Measurements from ENCODE around the gene GSTA3.

GSTA3 gene

GRCh38 chr6:52893803-52894202 is 15.7 kb downstream of the GSTA3 start:
- no peaks in the 10 kb centered on the region for H3K36me3 ChIP-seq (replicated peaks in 1 of 2; ENCODE audit: control insufficient read depth in 2 of 2, insufficient read depth in 2 of 2, low read length in 2 of 2)

GRCh38 chr6:52893221-52893620 is 16.3 kb downstream of the GSTA3 start:
- H3K4me1 ChIP-seq (ENCODE audit: control insufficient read depth in 2 of 2, insufficient read depth in 1 of 2, low read depth in 1 of 2, low read length in 2 of 2), result peaks cover 0 to 3% of the 10 kb centered on the region in 2 donors
- H3K79me1 ChIP-seq (ENCODE audit: low read depth, low read length), result no peaks in the 10 kb centered on the region

More at GRCh38 chr6:52893803-52894202, 15.7 kb downstream of the GSTA3 start:
- Histone ChIP-seq H3K18ac (ENCODE audit: low read length) (no peak overlapping the region), H3K9me3 (replicated peaks in 1 of 2; ENCODE audit: control insufficient read depth in 2 of 2, insufficient read depth in 1 of 2, low read depth in 1 of 2, low read length in 2 of 2) (peaks cover 0 to 5% of the 10 kb centered on the region in 2 donors), H3K9ac (ENCODE audit: low read depth, low read length, poor library complexity) (no peak overlapping the region), H3K79me1 (ENCODE audit: low read depth, low read length) (no peaks in the 10 kb centered on the region), H4K8ac (ENCODE audit: low read depth, low read length) (no peak overlapping the region), H2BK5ac (ENCODE audit: low read length) (no peak overlapping the region), H4K91ac (ENCODE audit: low read depth, low read length, poor library complexity) (no peak overlapping the region), H3K27ac (replicated peaks; ENCODE audit: low read length) (no peak overlapping the region), H3K4ac (ENCODE audit: low read length) (no peak overlapping the region), H3K23ac (ENCODE audit: low read depth, low read length, poor library complexity) (no peak overlapping the region), H2BK12ac (ENCODE audit: low read length) (no peak overlapping the region), H3K14ac (ENCODE audit: low read length) (no peak overlapping the region), H2BK120ac (ENCODE audit: low read depth, low read length) (no peak overlapping the region), H3K27me3 (ENCODE audit: control insufficient read depth in 3 of 3, insufficient read depth in 3 of 3, low read depth in 1 of 3, low read length in 3 of 3) (no peaks in the 10 kb centered on the region), H2AK5ac (ENCODE audit: low read depth, low read length) (no peak overlapping the region), H3K4me1 (ENCODE audit: control insufficient read depth in 2 of 2, insufficient read depth in 1 of 2, low read depth in 1 of 2, low read length in 2 of 2) (peaks cover 0 to 3% of the 10 kb centered on the region in 2 donors), H3K4me3 (ENCODE audit: low read length in 2 of 2) (no peak overlapping the region), H3K4me2 (ENCODE audit: insufficient read depth, low read length, poor library complexity, severe bottlenecking) (no peak overlapping the region), H2AFZ (ENCODE audit: low read length) (no peak overlapping the region), H2BK15ac (ENCODE audit: low read length) (no peak overlapping the region)
- no CpG with 5 or more reads among the region's 2 CpGs for WGBS, 2 donors (ENCODE audit: extremely low coverage in 2 of 2, insufficient read length in 2 of 2, insufficient replicate concordance in 1 of 2)
- no peak for DNase-seq (ENCODE audit: low spot score)

DNA sequence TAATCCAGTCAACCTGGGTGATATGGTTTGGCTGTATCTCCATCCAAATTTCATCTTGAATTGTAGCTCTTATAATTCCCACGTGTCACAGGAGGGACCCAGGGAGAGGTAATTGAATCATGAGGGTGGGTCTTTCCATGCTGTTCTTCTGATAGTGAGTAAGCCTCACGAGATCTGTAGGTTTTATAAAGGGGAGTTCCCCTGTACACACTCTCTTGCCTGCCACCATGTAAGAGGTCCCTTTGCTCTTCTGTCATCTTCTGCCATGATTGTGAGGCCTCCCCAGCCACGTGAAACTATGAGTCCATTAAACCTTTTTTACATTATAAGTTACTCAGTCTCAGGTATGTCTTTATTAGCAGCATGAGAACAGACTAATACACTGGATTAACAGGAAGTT is 19.5 kb downstream of the GSTA3 start:
- Histone ChIP-seq H2BK5ac (ENCODE audit: low read length) (no peak overlapping the region), H3K23ac (ENCODE audit: low read depth, low read length, poor library complexity) (no peak overlapping the region), H4K91ac (ENCODE audit: low read depth, low read length, poor library complexity) (no peak overlapping the region), H2AK5ac (ENCODE audit: low read depth, low read length) (no peak overlapping the region), H3K4ac (ENCODE audit: low read length) (no peak overlapping the region), H3K9ac (ENCODE audit: low read depth, low read length, poor library complexity) (no peak overlapping the region), H3K9me3 (replicated peaks in 1 of 2; ENCODE audit: control insufficient read depth in 2 of 2, insufficient read depth in 1 of 2, low read depth in 1 of 2, low read length in 2 of 2) (peaks cover 0 to 2% of the 10 kb centered on the region in 2 donors), H3K4me2 (ENCODE audit: insufficient read depth, low read length, poor library complexity, severe bottlenecking) (no peak overlapping the region), H3K27me3 (ENCODE audit: control insufficient read depth in 3 of 3, insufficient read depth in 3 of 3, low read depth in 1 of 3, low read length in 3 of 3) (no peaks in the 10 kb centered on the region), H3K36me3 (replicated peaks in 1 of 2; ENCODE audit: control insufficient read depth in 2 of 2, insufficient read depth in 2 of 2, low read length in 2 of 2) (no peaks in the 10 kb centered on the region), H3K4me1 (ENCODE audit: control insufficient read depth in 2 of 2, insufficient read depth in 1 of 2, low read depth in 1 of 2, low read length in 2 of 2) (peaks cover 0 to 3% of the 10 kb centered on the region in 2 donors), H3K14ac (ENCODE audit: low read length) (no peak overlapping the region), H4K8ac (ENCODE audit: low read depth, low read length) (no peak overlapping the region), H2BK15ac (ENCODE audit: low read length) (no peak overlapping the region), H2AFZ (ENCODE audit: low read length) (no peak overlapping the region), H3K4me3 (ENCODE audit: low read length in 2 of 2) (no peak overlapping the region), H2BK120ac (ENCODE audit: low read depth, low read length) (no peak overlapping the region), H3K79me1 (ENCODE audit: low read depth, low read length) (no peaks in the 10 kb centered on the region), H2BK12ac (ENCODE audit: low read length) (no peak overlapping the region), H3K18ac (ENCODE audit: low read length) (no peak overlapping the region), H3K27ac (replicated peaks; ENCODE audit: low read length) (no peak overlapping the region)
- no peak for DNase-seq (ENCODE audit: low spot score)
- WGBS, 2 donors (ENCODE audit: extremely low coverage in 2 of 2, insufficient read length in 2 of 2, insufficient replicate concordance in 1 of 2), result no CpG with 5 or more reads among the region's 3 CpGs

More at GRCh38 chr6:52893221-52893620, 16.3 kb downstream of the GSTA3 start:
- H3K9me3 ChIP-seq (replicated peaks in 1 of 2; ENCODE audit: control insufficient read depth in 2 of 2, insufficient read depth in 1 of 2, low read depth in 1 of 2, low read length in 2 of 2), result peaks cover 0 to 5% of the 10 kb centered on the region in 2 donors
- H2BK120ac ChIP-seq (ENCODE audit: low read depth, low read length), result no peak overlapping the region
- H2AFZ ChIP-seq (ENCODE audit: low read length), result no peak overlapping the region
- no peak for DNase-seq (ENCODE audit: low spot score)
- no peak overlapping the region for H3K9ac ChIP-seq (ENCODE audit: low read depth, low read length, poor library complexity)
- H3K27me3 ChIP-seq (ENCODE audit: control insufficient read depth in 3 of 3, insufficient read depth in 3 of 3, low read depth in 1 of 3, low read length in 3 of 3), result no peaks in the 10 kb centered on the region
- no peak overlapping the region for H3K18ac ChIP-seq (ENCODE audit: low read length)
- WGBS, 2 donors (ENCODE audit: extremely low coverage in 2 of 2, insufficient read length in 2 of 2, insufficient replicate concordance in 1 of 2), result no CpG with 5 or more reads among the region's 4 CpGs
- H3K27ac ChIP-seq (replicated peaks; ENCODE audit: low read length), result no peak overlapping the region
- H4K91ac ChIP-seq (ENCODE audit: low read depth, low read length, poor library complexity), result no peak overlapping the region
- no peak overlapping the region for H3K4me2 ChIP-seq (ENCODE audit: insufficient read depth, low read length, poor library complexity, severe bottlenecking)
- H2BK5ac ChIP-seq (ENCODE audit: low read length), result no peak overlapping the region
- H3K4me3 ChIP-seq (ENCODE audit: low read length in 2 of 2), result no peak overlapping the region
- no peak overlapping the region for H4K8ac ChIP-seq (ENCODE audit: low read depth, low read length)
- H3K4ac ChIP-seq (ENCODE audit: low read length), result no peak overlapping the region
- H2AK5ac ChIP-seq (ENCODE audit: low read depth, low read length), result no peak overlapping the region
- H3K36me3 ChIP-seq (replicated peaks in 1 of 2; ENCODE audit: control insufficient read depth in 2 of 2, insufficient read depth in 2 of 2, low read length in 2 of 2), result no peaks in the 10 kb centered on the region
- no peak overlapping the region for H2BK15ac ChIP-seq (ENCODE audit: low read length)
- H3K14ac ChIP-seq (ENCODE audit: low read length), result no peak overlapping the region
- no peak overlapping the region for H2BK12ac ChIP-seq (ENCODE audit: low read length)
- H3K23ac ChIP-seq (ENCODE audit: low read depth, low read length, poor library complexity), result no peak overlapping the region

- peaks cover 0 to 2% of the 10 kb centered on the region in 2 donors for H3K9me3 ChIP-seq (replicated peaks in 1 of 2; ENCODE audit: control insufficient read depth in 2 of 2, insufficient read depth in 1 of 2, low read depth in 1 of 2, low read length in 2 of 2)
- no CpG with 5 or more reads among the region's 3 CpGs for WGBS, 2 donors (ENCODE audit: extremely low coverage in 2 of 2, insufficient read length in 2 of 2, insufficient replicate concordance in 1 of 2)
- H2AFZ ChIP-seq (ENCODE audit: low read length), result no peak overlapping the region
- no peak overlapping the region for H2AK5ac ChIP-seq (ENCODE audit: low read depth, low read length)
- H3K4me3 ChIP-seq (ENCODE audit: low read length in 2 of 2), result no peak overlapping the region
- no peak overlapping the region for H3K18ac ChIP-seq (ENCODE audit: low read length)
- H3K27me3 ChIP-seq (ENCODE audit: control insufficient read depth in 3 of 3, insufficient read depth in 3 of 3, low read depth in 1 of 3, low read length in 3 of 3), result no peaks in the 10 kb centered on the region
- H3K27ac ChIP-seq (replicated peaks; ENCODE audit: low read length), result no peak overlapping the region
- no peaks in the 10 kb centered on the region for H3K4me1 ChIP-seq (ENCODE audit: control insufficient read depth in 2 of 2, insufficient read depth in 1 of 2, low read depth in 1 of 2, low read length in 2 of 2)
- no peak for DNase-seq (ENCODE audit: low spot score)
- H2BK15ac ChIP-seq (ENCODE audit: low read length), result no peak overlapping the region
- no peak overlapping the region for H2BK5ac ChIP-seq (ENCODE audit: low read length)
- H2BK12ac ChIP-seq (ENCODE audit: low read length), result no peak overlapping the region
- no peak overlapping the region for H3K4me2 ChIP-seq (ENCODE audit: insufficient read depth, low read length, poor library complexity, severe bottlenecking)
- H3K23ac ChIP-seq (ENCODE audit: low read depth, low read length, poor library complexity), result no peak overlapping the region
- H3K4ac ChIP-seq (ENCODE audit: low read length), result no peak overlapping the region
- no peak overlapping the region for H3K9ac ChIP-seq (ENCODE audit: low read depth, low read length, poor library complexity)
- H3K79me1 ChIP-seq (ENCODE audit: low read depth, low read length), result no peaks in the 10 kb centered on the region
- H3K14ac ChIP-seq (ENCODE audit: low read length), result no peak overlapping the region
- no peaks in the 10 kb centered on the region for H3K36me3 ChIP-seq (replicated peaks in 1 of 2; ENCODE audit: control insufficient read depth in 2 of 2, insufficient read depth in 2 of 2, low read length in 2 of 2)
- H4K8ac ChIP-seq (ENCODE audit: low read depth, low read length), result no peak overlapping the region
- H4K91ac ChIP-seq (ENCODE audit: low read depth, low read length, poor library complexity), result no peak overlapping the region
- no peak overlapping the region for H2BK120ac ChIP-seq (ENCODE audit: low read depth, low read length)
Observed at GRCh38 chr6:52887910-52888524, 21.5 kb downstream of the GSTA3 start.

All from neuronal stem cell (in vitro differentiated cells).